22Rv1 (cell line): Measurements from ENCODE around the gene P4HB.

ENCODE experiments used
- H3K27ac ChIP-seq: fragments of 450-650 bp; 2 replicates; pipeline ENCODE4 v1.5.1; 2017
- CTCF ChIP-seq: fragments of 450-650 bp; IDR thresholded peaks from 2 replicates; pipeline ENCODE4 v1.5.1; 2017; ENCODE audit warnings: mild to moderate bottlenecking
- ZFX ChIP-seq: fragments of 450-650 bp; IDR thresholded peaks from 2 replicates; pipeline ENCODE4 v1.6.1; 2017; ENCODE audit warnings: antibody characterized with exemption, borderline replicate concordance

The P4HB gene

GRCh38 chr17:81859906-81860755 is at the start of gene P4HB:
TSS of gene P4HB (minus strand) at chr17:81860535. CDS start at chr17:81860471, 64 bp downstream.
- H3K27ac ChIP-seq = peak within 1 kb of the TSS; percentile 99
- no peak for TF ChIP-seq ZFX
- TF ChIP-seq CTCF = no peak; the same call in 1 of the 2 replicates

DNA sequence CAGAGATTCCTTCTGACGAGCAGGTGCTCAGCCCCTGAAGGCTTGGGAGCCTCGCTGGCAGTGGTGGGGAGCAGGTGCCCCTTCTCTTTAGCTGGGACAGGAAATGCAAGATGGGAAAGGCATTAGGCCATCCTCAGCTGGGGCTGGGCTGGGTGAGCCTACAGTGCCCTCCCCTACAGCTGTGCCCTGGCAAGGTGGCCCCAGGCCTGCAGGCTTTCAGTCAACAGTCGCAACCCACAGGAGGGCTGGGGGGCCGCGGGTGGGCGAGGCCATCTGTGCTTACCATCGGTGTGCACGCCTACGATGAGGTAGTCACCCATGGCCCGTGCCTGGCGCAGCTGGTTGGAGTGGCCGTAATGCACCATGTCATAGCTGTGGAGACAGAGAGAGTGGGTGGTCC is 48.9 kb upstream of the P4HB start:
- peak overlapping the region; percentile 83; the same call in 1 of the 2 replicates for H3K27ac ChIP-seq

GRCh38 chr17:81908793-81909192 is 48.5 kb upstream of the P4HB start:
- H3K27ac ChIP-seq = no peak overlapping the region
- TF ChIP-seq ZFX = no peak
- TF ChIP-seq CTCF = no peak

More for the DNA sequence above, 48.9 kb upstream of the P4HB start:
- TF ChIP-seq CTCF = no peak
- no peak for TF ChIP-seq ZFX

DNA sequence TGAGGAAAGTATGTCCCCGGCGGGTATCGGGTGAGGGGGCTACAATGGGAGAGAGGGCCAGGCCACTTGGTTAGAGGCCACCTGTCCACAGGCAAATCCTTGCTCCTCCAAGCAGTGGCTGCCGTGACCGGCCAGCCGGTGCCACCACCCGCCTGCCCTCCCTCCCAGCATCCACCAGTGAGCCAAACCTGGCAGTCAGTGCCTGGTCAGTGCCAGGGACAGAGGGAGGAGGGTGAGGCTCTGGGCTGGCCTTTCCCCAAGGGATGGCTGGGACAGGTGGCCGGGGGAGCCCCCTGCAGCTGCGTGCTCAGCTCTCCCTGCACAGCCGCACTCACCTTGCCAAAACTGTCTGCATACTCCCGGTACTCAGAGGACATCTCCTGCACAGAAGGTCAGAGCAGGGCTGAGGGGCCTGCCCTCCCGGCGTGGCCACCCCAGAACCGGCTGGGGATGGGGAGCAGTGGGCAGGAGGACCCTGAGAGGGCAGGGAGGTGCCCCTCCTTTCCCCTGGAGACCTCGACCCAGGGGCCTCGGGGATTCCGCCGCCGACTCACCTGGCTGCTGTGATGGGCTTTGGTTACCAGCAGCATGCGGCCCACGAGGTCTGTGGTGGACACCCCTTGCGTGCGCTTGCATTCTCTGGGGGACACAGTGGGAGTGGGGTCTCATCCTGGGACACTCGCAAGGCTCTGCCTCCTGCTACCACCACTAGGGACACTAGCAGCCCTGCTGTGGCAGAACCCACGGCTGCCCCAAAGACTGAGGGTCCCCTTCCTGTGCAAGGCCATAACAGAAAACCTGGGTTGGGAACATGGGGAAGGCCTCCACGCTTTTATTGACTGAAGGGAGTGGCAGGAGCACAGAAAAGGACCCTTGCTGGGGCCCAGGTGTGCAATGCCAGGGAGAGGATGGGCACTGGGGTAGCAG is 47.1 kb upstream of the P4HB start:
- H3K27ac ChIP-seq = no peak overlapping the region
- no peak for TF ChIP-seq CTCF
- TF ChIP-seq ZFX = no peak

- no peak overlapping the region for H3K27ac ChIP-seq
- TF ChIP-seq ZFX = no peak
- TF ChIP-seq CTCF = no peak
These were observed 46.3 kb upstream of the P4HB start for GRCh38 chr17:81906476-81907218.

DNA sequence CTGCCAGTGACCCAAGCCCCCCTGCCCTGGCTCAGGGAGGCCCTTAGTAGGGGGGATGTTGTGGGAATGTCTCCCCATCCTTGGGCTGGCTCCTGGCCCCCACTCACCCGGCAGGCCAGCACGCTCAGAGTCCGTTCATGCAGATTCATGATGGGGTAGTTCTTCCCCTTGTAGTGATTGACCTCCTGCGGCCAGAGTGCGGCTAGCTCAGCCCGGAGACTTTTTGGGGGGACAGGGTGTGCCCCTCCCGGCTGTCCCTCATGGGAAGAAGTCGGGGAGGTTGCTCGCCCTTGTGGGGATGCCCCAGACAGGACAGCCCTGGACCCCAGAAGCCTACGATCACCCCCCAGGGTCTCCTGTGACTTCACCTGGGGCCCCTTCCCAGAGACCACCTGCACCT is 45.7 kb upstream of the P4HB start:
- H3K27ac ChIP-seq = no peak overlapping the region
- TF ChIP-seq CTCF (no peak), ZFX (no peak)
